ENCODE measurements around the gene RTL1.

RTL1 gene

DNA sequence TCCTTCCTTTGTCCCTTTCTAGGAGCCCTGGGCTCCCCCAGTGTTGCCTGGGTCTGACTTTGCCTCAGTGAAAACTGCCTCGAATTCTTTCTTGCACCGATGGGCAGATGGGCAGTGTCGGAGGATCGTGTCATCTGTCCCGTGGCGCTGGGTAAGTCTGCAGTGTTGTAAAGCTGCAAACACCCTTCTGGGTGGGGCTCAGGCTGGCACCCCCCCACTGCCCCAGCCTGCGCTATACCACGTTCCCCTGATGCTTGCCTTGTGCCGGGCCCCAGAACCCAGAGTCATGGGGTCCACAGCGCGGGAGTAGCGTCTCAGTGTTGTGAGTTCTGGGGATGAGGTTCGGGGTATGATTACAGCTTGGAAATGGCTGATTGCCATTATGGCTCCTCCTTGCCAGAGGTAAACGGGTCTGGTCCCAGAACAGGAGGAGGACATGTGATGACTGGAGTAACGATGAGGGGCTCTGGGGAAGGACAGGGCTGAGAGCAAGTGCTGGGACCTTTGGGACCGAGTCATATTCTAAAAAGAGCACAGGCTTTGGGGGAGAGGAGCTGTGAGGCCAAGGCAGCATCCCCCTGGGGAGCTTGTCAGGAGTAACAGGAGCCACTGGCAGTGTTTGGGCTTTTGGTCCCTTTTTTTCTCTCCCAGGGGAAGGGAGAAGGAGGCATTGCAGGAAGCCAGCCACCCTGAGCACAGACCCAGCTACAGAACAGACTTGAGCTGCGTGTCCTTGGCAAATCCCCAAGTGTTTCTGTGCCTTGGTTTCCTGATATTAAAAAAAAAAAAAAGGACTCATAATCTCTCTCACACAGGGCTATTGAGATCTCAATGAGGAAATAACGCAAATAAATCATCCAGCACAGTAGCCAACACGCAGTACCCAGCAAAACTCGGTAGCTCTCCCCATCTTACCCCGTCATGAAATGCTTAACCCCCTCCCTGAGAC, 4.3 kb downstream of the RTL1 start:
- DNase-seq (ENCODE audit: extremely low read depth in 1 of 2, low read depth in 1 of 2), result no peak

DNA sequence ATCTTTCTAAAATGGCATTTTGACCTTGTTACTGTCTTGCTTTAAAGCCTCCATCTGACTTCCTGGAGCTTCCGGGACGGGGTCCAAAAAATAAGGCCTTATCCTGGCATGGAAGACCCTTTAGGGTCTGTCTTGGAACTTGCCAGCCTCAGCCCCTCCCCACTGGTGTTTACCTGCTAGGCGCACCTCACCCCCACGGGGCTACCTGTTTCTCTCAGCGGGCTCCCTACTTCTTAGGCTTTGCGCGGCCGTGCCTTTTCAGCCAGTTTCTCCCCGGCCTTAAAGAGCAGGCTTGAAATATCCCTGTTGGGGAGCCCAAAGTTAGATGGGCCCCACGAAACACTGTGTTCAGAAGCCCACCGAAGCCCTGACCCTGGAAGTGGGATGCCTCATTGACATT, 5.1 kb downstream of the RTL1 start:
- DNase-seq (ENCODE audit: extremely low read depth in 1 of 2, low read depth in 1 of 2), result no peak

DNA sequence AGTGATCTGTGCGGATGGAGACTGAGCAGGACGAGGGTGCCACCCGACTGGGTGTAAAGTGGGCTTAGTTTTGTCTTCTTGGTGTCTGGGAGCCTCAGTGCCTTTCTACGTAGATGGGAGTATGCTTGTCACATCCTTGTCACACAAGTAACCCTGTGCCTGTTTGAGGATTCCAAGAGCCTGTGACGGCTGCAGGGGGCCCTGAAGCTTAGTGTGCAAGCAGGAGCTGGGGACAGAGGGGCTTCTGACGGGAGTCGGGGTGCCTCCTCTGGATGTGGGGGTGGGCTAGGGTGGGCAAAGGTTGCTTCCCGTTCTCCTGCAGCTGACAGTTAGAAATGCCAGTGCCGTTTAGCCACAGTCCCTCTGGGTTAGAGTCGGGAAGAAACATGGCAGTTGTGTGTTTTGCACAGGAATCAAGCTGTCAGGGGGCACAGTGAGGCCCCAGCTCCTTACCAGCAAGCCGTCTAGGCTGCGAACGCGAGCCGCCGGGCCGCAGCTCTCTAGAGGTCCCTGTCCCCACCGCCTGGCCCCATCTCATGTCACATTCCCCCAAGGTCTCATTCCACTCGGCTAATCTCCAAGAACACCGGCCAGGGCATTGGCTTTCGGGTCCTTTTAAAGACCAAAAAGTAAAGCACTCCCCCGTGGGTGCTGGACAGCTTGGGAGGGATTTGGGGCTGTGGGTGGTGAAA, 7.0 kb downstream of the RTL1 start:
- no peak for DNase-seq (ENCODE audit: extremely low read depth in 1 of 2, low read depth in 1 of 2)

DNA sequence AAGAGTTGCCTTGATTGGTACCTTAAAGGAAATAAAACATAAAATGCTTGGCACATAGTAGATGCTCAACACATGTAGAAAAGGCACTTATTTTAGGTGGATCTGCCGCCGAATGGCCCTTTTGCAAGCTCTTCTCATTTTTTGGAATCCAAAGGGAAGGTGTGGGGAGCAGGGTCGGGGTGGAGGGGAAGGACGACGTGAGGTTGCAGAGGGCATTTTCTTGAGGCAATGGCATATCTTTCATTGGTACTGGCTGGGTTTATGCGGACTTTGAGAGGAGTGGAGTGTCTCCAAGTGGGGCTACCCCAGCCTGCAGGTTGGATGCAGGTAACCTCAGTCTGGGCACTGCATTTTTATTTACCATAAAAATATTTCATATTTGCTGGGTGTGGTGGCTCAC, 8.1 kb downstream of the RTL1 start:
- no peak for DNase-seq (ENCODE audit: extremely low read depth in 1 of 2, low read depth in 1 of 2)

DNA sequence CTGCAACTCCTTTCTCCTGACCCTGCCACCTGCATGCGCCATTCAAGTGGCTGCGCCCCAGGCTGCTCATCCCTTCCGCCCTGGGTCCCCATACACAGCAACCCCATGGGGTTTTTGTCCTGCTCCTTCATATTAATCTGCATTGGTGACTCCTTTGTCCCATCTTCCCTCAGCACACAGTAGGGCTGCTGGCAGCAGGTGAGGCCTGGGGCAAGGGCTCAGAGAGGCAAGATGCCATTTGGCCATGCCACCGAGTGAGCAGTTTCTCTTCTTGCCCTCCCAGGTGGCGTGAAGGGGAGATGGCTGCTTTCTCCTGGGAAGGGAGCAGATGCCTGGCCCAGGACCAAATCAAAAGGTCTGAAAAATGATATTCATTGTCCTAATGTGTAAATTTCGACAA, 9.1 kb downstream of the RTL1 start:
- no peak for DNase-seq (ENCODE audit: extremely low read depth in 1 of 2, low read depth in 1 of 2)

DNA sequence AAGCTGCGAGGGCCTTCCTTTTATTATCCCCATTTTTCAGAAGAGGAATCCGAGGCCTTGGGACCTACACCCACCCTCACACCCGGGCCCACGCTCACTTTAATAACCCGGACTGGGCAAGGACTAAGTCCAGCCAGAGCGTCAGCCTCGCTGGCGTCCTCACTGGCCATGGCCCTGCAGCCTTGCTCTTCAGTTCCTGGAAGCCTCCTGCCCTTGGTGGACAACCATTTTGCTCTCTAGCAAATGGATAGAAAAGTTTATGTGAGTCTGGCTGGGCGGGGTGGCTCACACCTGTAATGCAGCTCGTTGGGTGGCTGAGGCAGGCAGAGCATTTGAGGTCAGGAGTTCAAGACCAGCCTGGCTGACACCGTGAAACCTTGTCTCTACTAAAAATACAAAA, 9.8 kb downstream of the RTL1 start:
- DNase-seq (ENCODE audit: extremely low read depth in 1 of 2, low read depth in 1 of 2), result no peak

DNA sequence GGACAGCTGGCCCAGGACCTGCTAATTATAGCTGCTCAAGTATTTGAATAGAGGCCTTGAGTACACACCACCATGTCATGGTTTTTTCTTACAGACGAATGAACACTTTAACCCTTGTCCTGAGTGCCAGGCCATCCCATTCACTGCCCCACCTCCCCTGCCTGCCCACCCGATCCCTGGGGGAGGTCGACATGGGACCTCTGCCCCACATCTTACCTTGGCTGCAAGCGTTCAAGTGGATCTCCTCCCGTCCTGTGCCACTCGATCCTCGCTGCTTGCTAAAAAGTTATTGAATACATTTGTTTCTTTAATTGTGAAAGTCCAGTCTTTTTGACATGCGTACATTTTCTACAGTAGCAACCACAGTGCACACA, 10.3 kb downstream of the RTL1 start:
- no peak for DNase-seq (ENCODE audit: extremely low read depth in 1 of 2, low read depth in 1 of 2)

DNA sequence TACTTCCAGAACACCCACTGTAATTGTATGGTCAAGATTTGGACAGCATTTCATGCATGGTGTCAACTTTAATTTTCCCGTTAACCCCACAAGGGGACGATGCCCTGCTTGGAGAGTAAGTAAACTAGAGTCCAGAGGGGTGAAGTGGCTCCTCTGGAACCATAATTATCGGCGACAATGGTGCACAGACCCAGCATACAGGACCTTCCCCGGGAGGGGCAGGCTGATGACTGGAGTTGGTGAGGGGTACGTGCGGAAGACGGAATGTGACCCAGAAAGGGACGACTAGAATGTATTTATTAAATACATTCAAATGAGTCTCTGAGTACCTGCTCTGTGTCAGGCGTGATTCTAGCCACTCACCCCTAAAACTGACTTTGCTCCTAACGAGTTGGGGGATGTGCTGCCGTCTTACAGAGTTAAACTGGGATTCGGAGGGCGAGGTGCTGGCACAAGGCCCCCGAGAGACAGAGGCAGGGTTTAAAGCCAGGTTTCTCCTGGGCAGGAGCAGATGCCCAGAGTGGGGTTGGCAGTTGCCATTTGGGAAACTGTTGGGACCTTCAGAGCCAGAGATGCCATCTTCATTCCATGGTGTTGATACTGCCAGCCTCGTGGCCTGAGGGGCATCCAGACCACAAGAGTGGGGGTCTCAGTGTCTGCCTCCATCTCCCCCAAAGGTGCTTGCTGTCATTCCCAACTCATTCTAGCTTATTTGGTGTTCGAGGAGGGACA, 10.9 kb downstream of the RTL1 start:
- DNase-seq (ENCODE audit: extremely low read depth in 1 of 2, low read depth in 1 of 2), result no peak

DNA sequence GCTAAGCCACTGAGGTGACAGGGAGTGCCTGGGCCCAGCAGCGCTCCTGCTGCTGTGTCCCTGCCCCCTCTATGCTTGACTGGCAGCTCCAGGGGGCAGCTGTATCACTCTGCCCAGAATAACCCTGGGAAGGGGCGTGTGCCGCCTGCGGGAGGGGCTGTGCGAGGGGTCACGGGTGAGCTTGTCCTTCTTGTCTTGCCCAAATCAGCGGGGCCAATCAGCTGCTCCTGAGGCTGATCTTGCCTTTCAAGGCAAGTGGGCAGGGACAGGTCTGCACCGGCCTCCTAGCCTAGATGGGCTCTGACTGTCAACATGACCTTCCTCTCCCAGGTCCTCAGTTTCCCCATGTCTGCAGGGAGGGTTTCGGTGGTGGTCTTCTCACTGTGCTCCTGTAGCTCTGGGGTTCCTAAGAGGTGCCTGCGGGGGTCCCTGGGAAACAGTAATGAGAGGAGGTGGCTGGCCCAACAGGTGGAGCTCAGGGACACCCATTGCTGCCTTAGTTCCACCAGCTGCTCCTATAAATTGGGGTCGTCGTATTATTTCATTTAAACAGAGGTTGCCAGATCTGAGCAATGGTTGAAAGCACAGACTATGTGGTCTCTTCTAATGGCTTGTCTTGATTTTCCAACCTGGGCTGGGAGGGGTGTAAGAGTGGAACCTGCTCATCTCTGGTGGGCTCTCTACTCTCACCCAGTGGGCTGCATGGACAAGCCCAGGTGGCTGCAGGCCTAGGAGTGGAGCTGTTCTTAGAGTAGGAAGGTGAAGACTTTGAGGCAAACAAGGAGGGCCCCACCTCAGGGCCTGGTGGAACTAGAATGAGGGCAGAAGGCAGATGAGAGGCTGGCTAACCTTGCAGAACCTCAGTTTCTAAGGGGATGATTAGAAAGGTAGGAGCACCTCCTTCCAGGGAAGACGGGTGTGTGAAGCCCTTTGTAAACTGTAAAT, 11.7 kb downstream of the RTL1 start:
- DNase-seq (ENCODE audit: extremely low read depth in 1 of 2, low read depth in 1 of 2), result no peak

DNA sequence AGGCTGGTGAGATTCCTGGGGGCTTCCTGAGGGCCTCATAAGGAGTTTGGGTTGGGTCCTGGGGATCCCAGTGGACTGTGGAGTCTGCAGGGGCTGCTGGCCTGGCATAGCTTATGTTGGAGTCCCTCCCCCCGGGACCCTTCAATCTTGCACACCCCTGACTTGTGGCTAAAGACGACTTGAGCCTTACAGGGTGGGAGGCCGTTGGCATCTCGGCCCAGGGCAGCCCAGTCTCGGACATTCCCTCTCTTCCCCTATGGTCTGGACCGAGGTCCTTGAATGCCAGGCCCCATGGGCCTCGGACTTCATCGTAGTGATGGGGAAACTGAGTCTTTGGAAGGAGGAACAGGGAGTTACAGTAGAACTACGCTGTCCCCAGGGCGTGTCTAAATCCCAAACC, 12.5 kb downstream of the RTL1 start:
- no peak for DNase-seq (ENCODE audit: extremely low read depth in 1 of 2, low read depth in 1 of 2)

DNA sequence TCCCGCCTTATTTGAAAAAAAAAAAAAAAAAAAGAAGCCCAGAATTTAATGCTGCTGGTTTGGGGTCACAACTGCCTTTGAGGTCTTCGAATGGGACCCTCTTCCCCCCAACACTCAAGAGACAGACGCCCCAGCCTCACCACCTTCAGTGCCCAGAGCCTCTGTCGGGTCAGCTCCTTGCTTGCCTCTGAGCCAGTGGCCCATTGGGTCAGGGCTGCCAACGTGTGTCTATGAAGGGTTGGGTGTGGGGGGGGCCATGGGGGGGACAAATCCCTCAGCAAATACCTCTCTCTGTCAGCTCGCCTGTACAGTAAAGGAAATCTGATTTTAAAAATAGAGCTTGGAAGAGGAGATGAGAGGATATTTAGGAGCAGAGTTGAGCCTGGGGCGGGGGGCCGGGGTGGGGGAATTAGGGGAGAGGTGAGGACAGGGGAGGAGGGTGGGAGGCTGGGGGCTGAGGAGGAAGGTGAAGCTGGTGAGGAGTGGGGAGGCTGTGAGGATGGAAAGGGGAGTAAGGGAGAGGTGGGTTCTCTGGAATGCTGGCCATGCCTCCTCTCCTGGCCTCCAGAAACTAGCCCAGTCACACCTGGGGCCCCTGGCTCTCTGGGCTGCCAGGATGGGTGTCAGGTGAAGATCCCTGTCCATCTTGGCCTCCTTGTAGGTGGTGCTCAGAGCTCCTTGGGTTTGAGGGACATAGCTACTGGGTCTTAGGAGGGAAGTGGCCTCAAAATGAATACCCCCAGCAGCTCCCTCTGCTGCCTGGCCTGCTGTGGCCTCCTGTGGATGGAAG, 13.3 kb downstream of the RTL1 start:
- DNase-seq (ENCODE audit: extremely low read depth in 1 of 2, low read depth in 1 of 2), result no peak

DNA sequence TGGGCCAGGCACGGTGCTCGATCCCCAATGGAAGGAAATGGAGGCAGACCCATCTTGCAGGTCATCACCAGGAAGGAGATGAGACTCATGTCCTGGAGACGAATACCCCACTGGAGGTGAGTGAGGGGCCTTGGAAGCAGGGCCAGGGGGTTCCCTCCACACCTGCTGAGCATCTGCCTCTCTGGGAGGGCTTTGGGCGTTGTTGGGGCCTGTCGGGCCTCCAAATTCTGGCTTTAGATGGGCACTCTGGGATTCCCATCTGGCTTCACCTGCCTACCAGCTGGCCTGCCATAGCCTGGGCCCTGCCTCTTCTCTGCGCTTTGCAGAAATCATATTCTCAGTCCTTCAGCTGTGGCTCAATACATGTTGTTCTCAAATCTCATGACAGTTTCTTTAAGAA, 13.9 kb downstream of the RTL1 start:
- DNase-seq (ENCODE audit: extremely low read depth in 1 of 2, low read depth in 1 of 2), result no peak

DNA sequence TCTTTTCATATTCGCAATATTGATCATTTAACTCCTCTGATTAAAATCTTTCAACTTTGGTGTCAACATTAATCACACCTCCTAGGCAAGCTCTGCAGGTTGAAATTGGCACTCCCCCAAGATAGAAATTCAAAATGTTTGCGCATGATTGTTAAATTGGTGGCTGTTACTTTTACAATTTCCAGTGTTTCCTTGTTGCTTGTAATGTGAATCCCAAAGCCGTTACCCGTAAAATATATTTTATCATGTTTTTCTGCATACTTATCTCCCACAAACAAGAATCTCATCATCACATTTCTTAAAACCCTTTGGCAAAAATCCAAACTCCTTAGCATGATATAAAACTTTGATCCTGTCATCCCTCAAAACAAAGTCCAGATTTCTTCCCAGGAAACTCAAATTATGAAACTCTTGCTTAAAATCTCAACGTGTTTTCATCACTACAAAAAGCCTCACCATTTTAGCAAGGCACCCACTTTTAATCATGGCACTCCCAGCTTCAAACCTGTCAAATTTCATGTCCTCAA, 14.7 kb downstream of the RTL1 start:
- no peak for DNase-seq (ENCODE audit: extremely low read depth in 1 of 2, low read depth in 1 of 2)

DNA sequence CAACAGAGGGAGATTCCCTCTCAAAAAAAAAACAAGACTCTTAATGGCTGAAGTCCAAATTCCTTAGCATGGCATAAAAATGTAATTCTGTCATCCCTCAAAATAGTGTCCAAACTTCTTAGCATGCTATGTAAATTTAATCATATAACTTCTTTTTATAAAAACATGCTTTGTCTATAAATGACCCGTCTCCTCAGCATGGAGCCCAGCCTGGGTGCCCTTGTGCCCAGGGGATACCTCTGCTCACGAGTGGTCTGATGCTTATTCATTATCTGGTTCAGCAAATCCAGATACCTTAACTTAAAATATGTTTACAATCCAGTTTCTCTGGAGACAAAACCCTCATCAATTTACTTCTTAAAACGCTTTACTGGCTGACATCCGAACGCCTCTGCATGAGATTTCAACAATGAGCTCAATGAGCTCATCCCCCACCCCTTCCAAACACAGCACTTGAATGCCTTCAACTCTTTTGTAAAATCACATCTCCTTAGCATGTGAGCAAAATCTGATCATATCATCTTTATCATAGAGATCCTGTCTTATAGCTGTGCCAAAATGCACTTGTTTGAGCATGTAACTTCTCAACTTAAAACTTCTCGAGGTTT, 15.7 kb downstream of the RTL1 start:
- no peak for DNase-seq (ENCODE audit: extremely low read depth in 1 of 2, low read depth in 1 of 2)

DNA sequence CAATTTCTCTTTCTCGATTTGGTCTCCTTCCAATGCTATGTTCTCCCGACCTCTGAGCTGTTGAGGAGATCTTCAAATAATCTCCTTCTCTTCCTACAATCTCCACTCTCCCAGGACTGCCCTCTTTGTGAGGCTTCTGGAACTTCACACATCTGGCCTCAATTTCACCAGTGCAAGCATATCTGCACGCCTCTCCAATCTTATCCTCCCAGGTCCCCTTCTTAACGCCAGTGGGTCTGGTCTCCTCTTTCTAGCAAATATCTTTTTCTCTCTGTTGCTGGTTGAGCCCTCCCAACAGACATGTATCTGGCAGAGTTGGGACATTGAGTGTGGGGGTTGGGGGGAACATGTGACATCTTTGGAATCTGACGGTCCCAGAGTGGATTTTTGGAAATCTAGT, 17.9 kb downstream of the RTL1 start:
- no peak for DNase-seq (ENCODE audit: extremely low read depth in 1 of 2, low read depth in 1 of 2)

DNA sequence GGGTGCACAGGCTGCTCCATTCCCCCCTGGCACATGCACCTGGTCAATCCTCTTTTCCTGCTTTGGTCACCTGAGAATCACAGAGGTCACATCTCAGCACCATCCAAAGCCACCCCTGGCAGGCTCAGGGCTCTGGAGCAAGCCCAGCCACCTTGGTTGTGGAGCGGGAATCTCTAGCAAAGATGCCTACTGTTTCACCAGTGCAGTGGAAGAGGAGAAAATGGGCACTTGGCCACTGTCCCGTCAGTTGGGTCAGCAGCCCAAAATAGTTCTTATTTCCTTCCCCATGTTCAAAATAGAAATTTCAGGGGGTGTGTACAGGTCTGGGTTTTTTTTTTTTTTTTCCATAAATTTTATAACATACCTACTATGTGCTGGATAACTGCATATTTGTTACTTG, 18.3 kb downstream of the RTL1 start:
- DNase-seq (ENCODE audit: extremely low read depth in 1 of 2, low read depth in 1 of 2), result no peak

DNA sequence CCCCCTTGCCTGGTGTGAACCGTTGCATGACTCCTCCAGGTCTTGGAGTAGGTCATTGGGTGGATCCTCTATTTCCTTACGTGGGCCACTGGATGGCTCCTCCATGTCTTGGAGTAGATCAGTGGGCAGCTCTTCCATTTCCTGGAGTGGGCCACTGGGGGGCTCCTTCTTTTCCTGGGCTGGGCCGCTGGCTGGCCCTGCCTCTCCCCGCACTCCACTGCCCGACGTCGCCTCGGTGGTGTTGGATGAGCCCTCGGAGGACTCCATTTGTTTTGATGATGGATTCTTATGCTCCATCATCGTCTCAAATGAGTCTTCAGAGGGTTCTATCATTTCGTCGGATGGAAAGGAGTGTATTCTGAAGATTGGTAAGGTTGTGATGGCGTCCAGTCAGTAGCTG, 19.1 kb downstream of the RTL1 start:
- DNase-seq (ENCODE audit: extremely low read depth in 1 of 2, low read depth in 1 of 2), result no peak

DNA sequence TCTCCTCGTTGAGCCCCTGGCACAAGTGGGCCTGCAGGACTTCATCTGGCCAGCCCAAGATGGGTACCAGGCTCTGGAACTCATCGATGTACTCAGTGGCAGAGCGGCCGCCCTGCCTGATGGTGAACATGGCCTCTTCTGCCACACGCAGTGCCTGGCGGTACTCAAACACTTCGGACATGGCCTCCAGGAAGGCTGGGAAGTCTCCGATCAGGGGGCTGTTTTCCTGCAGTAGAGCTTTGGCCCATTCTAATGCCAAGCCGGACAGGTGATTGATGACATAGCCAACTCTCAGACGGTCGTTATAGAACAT, 19.8 kb downstream of the RTL1 start:
- DNase-seq (ENCODE audit: extremely low read depth in 1 of 2, low read depth in 1 of 2), result no peak

DNA sequence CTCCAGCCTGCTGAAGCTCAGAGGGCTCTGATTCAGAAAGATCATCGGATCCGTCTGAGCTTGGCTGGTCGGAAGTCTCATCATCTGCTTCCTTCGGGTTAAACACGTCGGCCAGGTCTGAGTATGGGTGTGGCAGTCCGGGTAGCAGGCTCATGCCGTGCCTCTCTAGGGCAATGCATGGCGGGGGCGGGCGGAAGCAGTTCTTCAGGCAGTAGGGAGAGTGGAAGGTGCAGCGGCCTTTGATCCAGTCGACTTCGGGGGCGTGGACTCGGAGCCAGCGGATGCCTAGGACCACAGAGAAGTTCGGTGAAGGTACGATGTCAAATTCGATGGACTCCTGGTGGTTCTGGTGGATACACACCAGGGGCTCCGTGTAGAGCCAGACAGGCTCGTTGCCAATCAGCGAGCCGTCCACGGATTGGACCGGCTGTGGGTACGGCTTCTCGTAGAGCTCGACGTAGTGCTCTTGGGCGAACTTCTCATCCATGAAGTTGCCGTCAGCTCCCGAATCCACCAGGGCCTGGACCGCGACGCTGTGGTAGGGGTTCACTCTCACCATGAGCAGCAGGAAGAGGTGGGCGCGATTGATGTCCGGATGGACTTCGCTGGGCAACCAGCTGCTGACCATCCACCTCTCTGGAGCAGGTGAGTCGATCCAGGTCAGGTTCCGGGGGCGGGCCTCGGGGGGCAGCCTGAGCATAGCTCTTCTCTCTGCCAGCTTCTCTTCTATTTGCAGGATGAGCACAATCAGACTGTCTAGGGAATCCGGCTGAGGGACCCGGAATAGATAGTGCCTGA, 20.3 kb downstream of the RTL1 start:
- DNase-seq (ENCODE audit: extremely low read depth in 1 of 2, low read depth in 1 of 2), result no peak
